Medulla oblongata (tissue), 1 donor: Measurements from ENCODE around the gene PCSK4.
"Not testable (repeated sequence)": the region's sequence is repeated elsewhere in the genome, so short reads cannot be mapped to it uniquely, and the experiment has no call there.

Experiments
- DNase-seq: peaks from one replicate; pipeline ENCODE4 v3.0.0-alpha.2; 2015; ENCODE audit errors: extremely low spot score

PCSK4 gene

DNA sequence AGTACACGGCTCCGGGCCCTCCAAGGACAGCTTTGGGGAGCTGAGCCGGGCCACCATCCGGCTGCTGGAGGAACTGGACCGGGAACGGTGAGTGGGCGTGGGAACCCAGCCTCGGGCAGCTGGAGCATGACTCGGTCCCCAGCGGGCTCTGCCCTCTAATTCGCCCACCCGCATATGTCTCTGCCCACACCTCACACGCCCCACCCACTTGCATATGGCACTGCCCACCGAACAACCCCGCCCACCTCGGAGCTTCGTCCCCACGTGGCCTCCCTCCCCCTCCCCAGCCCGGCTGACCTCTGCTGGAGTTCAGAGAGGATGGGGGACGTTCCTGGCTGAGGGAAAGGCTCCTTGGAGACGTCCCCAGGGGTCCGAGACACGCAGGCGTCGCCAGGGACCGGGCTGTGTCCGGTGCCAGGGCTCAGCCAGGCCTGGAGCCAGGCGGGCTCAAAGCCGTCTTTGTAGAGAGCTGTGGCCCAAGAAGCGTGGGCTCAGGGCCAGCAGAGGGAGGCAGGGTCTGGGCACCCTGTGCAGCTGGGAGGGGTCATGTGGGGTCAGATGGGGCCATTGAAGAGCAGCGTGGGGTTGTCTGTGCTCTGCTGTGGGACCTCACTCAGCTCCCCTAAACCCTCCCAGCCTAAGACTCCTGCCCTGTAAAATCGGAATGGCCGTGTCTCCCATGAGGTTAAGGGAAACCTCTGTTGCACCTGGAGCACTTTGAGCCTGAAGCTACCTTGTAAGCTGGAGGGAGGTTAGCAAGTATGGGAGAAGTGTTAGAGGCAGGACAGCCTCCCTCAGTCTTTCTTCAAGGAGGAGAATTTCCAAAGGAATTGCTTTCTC, 36.4 kb downstream of the PCSK4 start:
- DNase-seq, result peak; percentile 98

DNA sequence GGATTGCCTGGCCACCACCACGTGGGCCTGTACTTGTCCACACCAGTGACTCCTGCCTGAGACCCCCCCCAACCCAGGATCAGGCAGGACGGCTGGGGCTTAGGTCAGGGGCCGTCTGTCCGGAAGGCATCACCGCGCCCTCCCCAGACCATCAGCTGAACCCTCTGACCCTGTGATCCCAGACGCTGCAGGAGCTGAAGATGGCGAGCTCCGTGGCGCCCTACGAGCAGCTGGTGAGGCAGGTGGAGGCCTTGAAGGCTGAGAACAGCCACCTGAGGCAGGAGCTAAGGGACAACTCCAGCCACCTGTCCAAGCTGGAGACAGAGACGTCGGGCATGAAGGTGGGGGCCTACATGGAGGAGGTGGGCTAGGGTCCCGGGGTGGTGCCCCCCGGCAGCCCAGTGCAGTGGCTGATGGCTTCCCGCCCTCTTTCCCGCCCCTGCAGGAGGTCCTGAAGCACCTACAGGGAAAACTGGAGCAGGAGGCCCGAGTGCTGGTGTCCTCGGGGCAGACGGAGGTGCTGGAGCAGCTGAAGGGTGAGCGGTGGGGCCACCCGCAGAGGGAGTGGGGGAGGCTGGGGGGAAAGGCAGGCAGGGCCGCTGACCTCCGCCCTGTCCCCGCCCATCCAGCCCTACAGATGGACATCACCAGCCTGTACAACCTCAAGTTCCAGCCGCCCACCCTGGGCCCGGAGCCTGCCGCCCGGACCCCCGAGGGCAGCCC, 37.2 kb downstream of the PCSK4 start:
- DNase-seq, result no peak

DNA sequence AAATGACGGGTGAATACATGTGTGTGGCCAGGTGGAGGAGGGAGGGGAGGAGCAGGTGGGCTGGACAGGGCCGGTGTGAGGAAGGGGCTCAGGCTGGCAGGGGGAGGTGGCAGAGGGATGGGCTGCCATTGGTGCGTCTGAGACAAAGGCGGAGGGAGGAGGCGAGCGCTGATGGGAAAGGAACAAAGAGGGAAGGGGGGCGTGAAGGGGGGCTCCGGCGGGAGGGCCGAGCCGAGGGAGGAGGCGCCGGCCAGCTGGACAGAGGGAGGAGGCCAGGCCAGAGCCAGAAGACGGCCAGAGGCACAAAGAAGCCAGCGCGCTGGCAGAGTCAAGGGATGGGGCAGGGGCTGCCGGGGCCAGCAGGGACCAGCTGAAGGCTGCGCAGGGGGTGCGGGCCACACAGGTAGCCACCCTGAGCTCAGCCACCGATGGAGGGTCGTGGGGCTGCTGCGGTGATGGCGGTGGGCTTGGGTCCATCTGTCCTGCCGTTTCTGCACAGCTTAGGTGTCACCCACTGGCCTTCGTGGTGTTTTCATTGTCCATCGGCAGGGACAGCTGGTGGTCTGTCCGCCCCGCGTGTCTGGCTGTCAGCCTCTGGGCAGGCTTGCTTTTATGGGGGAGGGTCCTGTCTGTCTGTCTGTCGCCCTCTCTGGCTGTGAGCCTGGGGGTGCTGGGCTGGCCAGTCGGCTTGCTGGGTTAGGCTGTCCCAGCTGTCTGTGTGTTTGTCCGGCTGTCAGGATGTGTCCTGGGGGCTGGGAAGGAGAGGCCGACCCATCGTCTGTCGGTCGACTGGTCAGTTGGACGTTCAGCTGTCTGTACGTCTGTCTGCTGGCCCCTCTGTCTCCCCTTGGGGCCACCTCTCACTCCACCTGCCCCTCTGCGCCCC, 38.0 kb downstream of the PCSK4 start:
- DNase-seq, result peak; percentile 87

DNA sequence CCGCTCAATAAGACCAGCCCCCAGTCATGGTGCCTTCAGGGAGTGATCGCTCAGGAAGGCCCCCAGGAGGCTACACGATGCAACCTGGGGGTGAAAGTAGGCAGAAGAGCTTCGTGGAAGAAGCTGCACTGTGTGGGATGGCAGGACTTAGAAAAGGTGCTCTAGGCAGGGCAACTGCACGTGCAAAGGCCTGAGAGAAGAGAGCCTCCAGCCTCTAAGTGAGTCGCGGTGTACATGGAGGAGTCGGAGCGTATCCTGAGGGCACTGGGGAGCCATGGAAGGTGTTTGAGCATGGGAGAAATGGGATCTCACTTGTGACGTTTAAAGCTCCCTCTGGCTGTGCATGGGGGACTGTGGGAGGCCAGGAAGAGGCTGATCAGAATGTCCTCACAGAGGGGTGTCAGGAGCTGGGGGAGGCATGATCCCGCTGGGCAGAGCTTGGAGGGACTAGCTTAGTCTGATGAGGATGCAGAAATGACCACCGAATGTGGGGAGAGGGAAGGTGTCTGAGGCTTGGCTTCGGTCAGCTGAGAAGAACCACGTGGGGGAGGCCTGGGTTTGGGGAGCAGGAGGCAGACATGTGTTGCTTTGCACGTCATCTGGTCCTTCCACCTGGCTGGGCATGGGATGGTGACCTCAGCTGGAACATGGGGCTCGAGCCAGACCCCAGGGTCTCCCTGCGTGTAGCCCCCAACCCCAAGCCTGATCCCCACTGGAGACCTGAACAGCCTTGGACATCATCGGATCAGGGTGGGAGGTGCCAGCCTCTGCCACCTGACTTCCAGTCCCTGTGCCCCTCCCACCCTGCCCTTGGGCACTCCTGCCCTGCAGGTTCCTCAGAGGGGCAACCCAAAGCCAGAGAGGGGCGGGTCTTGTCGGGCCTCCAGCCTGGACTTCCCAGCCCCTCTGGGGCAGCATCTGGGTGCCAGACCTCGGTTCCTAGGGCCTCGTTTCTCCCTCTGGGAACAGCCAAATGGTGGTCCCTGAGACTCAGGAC, 39.1 kb downstream of the PCSK4 start:
- peak; percentile 77 for DNase-seq

DNA sequence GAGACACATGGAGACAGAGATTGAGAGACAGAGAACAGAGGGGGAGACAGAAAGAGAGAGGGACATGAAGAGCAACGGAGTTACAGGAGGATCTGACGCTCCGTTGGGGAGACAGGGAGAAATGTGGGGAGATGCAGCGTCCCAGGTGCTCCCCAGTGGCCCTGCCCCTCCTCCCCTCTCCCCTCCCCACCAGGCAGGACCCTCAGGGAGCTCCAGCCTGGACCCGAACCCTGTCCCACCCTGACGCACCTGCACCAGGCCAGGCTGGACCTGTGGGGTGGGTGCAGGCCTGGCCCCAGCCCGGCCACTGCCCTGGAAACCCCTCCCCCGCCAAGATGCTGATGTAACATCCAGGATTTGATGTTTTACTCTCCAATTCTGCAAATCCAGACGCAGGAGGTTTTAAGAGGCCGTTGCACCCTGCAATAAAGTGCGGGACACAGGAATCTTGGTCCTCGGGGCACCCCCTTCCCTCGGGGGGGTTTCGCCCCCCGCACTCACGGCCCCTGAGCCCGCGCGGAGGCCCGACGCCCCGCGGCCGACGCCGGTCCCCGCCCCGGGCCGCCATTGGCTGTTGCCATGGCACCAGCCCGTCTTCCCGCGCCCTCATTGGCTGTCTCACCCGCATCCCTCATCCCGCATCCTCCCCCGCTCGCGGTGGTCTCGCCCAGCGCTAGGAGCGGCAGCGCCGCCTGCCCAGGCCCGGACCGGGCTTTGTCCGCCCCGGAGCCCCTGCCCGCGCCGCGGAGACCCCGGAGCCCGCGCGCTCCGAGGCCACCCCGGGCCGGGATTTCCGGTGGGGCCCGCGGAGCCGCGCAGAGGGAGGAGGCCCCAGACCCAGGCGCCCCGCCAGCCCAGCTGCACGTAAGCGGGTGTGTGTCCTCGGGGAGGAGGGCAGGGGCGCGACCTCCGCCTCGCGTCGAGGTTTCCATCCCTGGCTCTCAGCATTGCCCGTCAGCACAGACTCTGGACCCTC, 40.4 kb downstream of the PCSK4 start, which contains the start of gene APC2:
Gene APC2, plus strand, starts transcription at position 655 of the 976 bp plus-strand sequence. CDS start 2,881 bp downstream, outside the sequence.
- peak; percentile 89 for DNase-seq

DNA sequence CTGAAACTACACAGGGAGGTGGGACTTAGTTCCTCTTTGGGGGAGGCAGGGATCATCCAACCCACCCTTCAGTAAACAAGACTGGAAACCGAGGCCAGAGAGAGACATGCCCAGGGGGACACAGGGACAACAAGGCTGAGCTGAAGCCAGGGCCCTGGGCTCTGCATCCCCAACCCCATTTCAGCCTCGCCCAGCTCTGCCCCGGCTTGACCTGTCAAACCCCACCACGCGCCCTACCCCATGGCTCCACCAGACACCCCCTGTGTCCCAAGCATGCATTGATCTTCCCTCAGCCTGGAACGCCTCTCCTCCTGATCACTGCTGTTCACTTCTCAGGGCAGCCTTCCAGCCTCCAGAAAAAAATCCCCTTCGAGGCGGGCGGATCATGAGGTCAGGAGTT, 42.2 kb downstream of the PCSK4 start:
- DNase-seq, result no peak

DNA sequence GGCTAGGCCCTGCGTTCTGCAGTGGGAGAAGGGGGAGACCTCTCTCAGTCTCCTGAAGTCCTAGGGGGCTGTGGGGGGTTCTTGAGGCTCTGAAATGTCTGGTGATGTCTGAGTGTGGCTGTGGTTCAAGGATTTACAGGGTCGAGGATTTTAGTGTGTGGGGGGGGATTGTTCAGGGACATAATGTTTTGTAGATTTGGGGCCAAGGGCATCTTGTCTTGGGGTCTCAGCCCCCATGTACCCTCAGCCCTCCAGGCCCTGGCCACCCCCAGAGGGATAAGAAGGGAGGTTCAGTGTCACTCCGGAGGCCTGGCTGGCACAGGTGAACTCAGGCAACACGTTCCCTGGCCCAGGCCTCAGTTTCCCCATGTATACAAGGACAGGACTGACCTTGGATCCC, 42.6 kb downstream of the PCSK4 start:
- DNase-seq, result no peak

DNA sequence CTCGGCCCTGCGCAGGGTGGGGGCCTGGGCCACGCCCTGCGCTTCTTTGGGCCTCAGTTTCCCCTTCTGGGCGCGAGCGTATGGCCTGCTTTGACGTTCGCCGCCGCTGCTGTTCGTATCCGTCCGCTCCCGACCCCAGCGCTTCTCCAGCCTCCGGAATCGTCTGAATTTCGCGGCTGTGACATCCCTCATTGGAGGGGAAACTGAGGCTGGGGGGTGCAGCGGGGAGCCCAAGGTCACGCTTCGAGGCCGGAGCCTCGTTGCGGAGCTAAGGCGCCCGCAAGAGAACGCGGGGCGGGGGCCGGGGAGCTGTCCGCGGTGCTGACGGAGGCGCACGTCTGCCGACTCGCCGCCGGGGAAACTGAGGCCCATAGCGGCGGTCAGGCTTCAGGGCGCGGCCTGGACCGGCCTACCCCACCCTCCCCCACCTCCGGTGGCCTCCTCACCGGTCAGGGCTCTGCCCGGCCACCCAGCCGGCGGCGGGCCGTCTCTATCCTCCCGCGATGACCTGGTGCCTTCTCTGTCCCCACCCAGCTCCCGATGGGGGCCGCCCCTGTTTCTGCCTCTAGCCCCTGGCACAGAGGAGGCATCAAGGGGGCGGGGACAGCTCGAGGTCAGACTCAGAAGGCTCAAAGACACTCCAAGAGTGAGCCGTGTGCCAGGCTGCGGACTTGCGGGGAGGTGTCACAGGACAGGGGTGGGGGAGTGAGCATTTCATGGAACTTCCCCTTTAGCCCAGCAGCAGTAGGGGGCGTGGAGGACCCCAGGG, 43.3 kb downstream of the PCSK4 start:
- DNase-seq, result peak; percentile 40

DNA sequence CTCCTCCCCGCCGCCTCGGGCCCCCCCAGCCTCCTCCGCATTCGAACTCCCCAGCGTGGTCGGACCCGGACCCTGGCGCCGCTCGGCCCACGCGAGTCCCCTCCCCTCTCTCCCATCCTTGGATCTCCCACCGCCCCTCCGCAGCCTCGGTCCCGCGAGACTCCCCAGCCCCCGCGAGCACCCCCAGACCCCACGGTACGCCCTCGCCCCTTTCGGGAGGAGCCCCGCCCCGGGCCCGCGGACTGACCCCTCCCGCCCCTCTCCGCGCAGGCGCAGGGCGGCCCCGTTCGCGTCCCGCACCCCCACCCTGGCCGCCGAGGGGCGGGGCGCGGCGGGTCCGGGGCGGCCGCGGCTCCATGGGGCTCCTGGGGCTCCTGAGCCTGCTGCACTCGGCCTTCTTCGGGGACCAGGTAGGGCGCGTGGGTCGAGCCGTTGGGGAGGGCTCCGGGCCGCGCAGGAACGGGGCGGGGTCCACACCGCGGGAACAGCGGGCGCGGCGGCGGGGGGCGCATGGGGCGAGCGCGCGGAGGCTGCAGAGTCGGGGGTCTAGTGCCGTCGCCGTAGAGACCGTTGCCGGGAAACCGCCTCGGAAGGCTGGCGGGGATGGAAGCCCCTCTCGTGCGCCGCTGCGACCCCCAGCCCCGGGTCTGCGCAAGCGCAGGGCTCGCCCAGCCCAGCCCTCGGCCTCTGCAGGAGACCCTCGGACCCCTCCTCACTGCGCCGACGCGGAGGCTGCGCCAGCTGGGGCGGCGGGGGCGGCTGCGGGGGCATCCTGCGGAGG, 44.0 kb downstream of the PCSK4 start:
- DNase-seq, result peak; percentile 58

DNA sequence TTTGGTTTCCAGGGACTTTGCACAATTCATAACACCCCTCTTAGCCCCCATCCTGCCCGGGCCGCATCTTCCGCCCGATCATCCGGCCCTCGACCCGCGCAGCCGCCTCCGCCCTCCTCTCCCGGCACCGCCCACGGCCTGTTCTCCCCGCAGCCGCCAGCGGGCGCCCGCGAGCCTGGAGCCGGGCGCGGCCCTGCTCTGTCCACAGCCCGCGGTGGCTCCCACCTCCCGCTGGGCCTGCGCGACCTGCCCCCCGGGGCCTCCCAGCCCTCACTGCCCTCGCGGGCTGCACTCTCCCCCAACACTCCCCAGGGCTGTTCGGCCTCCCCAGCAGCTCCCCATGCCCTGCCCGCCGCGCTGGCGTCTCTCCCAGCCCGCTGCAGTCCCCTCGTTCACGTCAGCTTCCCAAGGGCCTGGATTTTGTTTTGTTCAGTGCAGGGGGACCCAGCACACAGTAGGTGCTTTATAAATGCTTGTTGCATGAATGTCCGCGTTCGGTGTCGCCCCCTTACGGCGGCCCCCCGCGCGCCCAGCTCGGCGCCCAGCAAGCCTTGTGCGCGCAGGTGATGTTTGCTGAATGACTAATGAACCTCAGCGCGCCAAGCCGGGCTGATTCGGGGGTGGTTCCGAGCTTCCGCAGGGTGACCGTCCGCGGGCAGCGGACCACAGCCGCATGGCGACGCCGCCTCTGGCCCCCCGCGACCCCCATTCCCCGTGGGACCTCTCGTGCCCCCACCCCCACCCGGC, 44.8 kb downstream of the PCSK4 start:
- peak; percentile 77 for DNase-seq

DNA sequence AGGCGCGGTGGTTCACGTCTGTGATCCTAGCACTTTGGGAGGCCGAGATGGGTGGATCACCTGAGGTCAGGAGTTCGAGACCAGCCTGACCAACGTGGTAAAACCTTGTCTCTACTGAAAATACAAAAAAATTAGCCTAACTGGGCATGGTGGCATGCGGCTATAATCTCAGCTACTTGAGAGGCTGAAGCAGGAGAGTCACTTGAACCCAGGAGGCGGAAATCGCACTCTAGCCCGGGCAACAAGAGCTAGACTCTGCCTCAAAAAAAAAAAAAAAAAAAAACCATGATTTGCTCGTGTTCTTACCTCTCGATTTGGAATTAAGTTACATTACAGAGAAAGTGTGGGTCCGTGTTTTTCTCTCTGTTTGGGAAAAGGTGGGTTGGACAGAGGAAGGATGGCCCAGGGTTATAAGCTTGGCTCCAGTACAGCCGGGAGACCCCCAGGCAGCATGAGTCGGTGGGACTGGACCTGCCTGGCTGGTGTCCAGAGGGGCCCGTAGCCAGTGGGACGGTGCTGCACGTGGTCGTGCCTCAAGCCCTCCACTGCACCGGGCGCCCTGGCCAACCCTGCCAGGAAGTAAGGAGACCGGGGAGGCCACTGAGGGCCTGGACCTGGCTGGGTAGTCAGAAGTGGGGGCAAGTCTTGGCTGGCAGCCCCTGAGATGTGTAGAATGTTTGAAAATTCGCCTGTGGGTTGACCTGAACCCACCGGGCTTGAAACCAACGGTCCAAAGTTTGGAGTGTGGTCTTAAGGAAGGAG, 48.3 kb downstream of the PCSK4 start:
- no peak for DNase-seq

DNA sequence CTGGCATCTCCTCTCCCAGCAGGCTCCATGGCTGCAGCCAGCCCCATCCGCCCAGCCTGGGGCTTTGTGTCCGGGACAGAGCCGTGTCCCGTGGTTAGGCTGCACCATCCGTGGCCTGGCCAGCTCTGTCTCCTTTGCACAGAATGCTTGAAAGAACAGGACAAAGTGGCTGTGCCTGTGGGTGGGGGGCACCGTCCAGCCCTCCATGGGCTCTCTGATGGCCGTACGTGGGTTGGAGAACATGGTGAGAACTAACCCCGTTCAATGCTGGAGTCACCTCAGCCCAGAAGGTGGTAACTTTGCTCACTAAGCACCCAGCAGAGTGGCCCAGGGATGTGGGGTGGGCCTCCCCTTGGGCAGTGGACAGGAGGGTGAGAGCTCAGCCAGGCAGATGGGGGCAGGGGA, 49.1 kb downstream of the PCSK4 start:
- no peak for DNase-seq

DNA sequence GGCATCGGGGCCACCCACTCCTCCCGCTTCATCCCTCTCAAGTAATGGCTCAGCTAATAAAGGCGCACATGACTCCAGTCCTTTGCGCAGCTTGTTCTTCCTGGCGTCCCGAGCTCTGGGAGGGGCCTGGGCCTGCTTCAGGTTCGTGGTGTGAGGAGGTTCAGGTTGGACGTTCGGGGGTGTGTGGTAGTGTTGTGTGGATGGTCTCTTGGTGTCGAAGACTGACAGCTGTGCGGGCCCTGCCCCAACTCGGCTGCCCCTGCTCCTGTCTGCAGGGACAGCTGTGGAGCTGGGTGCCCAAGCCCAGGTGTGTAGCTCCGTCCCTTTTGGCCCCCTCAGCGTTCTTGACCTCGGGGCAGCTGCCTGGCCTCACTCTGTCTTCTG, 49.7 kb downstream of the PCSK4 start:
- no peak for DNase-seq

DNA sequence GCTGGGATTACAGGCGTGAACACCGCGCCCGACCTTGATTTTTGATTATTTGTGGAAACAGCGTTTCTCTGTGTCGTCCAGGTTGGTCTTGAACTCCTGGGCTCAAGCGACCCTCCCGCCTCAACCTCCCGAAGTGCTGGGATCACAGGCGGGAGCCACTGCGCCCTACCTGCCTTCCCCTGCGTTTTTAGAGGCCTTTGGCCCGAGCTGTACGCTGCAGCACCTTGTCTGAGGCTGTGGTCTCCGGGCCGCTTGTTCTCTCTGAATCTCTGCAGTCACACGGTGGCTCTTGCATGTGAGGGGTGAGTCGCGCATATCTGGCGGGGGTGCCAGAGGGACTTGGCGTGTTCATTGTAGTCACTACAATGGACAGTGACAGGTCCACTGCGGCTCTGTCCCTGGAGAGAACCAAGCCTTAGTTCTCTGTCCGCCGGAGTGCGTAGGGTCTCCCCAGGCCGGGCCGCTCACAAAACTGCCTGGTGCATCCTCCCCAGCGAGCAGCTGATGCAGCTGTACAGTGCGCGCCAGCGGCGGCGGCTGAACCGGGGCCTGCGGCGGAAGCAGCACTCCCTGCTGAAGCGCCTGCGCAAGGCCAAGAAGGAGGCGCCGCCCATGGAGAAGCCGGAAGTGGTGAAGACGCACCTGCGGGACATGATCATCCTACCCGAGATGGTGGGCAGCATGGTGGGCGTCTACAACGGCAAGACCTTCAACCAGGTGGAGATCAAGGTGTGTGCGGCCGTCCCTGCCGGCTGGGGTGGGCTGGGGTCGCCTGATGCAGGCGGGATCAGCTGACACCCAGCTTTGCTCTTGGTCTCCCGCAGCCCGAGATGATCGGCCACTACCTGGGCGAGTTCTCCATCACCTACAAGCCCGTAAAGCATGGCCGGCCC, 50.4 kb downstream of the PCSK4 start:
- not testable (repeated sequence) for DNase-seq

DNA sequence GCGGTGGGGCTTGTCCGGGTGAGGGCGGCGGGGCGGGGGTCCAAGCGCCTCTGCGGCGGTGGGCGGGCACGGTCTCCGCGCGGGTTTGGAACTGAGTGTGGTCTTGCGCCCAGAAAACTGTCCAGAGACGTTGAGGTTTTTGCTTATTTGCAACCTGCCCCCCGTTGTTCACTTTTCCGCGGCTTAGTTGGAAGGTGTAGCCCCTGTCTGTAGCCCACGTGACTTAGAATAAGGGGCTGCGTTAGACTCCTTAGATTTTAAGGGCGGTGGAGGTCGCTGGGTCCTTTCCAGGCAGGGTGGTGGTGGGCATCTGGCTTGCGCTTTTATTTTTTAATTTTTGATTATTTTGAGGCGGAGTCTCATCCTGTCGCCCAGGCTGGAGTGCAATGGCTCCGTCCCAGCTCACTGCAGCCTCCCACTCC, 51.2 kb downstream of the PCSK4 start:
- no peak for DNase-seq
